Measurements from ENCODE around the gene LRRC37B. TPM values are rescaled to one million over a fixed set of nuclear protein-coding genes. Genes with fewer than 3 reads are reported as not detected.
"Not testable (repeated sequence)": the region's sequence is repeated elsewhere in the genome, so short reads cannot be mapped to it uniquely, and the experiment has no call there.

The LRRC37B gene
- total and polyA plus RNA-seq, 2 donors (not counting 1 experiment from before 2014, with no cell fraction given): 16.3 to 40.6 TPM

GRCh38 chr17:32022554-32022953, 15.4 kb downstream of the LRRC37B start:
- H3K4me1 ChIP-seq (ENCODE audit: control insufficient read depth in 2 of 2, insufficient read depth in 2 of 2, low read length in 2 of 2); CTCF ChIA-PET; H3K27me3 ChIP-seq (replicated peaks in 1 of 4; ENCODE audit: control extremely low read depth in 1 of 4, control insufficient read depth in 3 of 4, insufficient read depth in 4 of 4, low read length in 3 of 4); H3K9ac ChIP-seq (ENCODE audit: low read length); DNase-seq; ATAC-seq (ENCODE audit: low read depth); H3K4me3 Mint-ChIP-seq; H3K4me1 Mint-ChIP-seq; H4K20me1 ChIP-seq (ENCODE audit: control insufficient read depth, insufficient read depth, low read length, poor library complexity, severe bottlenecking); H3K79me2 ChIP-seq (ENCODE audit: control insufficient read depth, insufficient read depth, low read length); H3K36me3 ChIP-seq (replicated peaks in 1 of 2; ENCODE audit: control extremely low read depth in 1 of 2, control insufficient read depth in 1 of 2, extremely low read depth in 1 of 2, insufficient read depth in 2 of 2, low read length in 1 of 2); H3K4me3 ChIP-seq (ENCODE audit: control extremely low read depth in 1 of 5, extremely low read depth in 1 of 5, insufficient read depth in 1 of 5, low read depth in 2 of 5, low read length in 4 of 5); H3K27ac ChIP-seq (ENCODE audit: low read length in 2 of 2); H3K27me3 Mint-ChIP-seq; H3K4me2 ChIP-seq (replicated peaks; ENCODE audit: low read depth, low read length, poor library complexity, severe bottlenecking); POLR2A ChIA-PET; H2AFZ ChIP-seq (ENCODE audit: insufficient read depth, low read depth, low read length, poor library complexity, severe bottlenecking); H3K27ac Mint-ChIP-seq; H3K9me3 Mint-ChIP-seq (ENCODE audit: insufficient read depth); intact Hi-C loops (cut with micrococcal nuclease); H3K9me3 ChIP-seq (ENCODE audit: control extremely low read depth in 1 of 3, control insufficient read depth in 2 of 3, insufficient read depth in 1 of 3, low read length in 2 of 3): not testable (repeated sequence)
- WGBS (ENCODE audit: insufficient coverage): 100% methylated on average over 2 of the region's 5 CpGs

GRCh38 chr17:32027271-32027670, 20.1 kb downstream of the LRRC37B start:
- H3K27ac ChIP-seq (ENCODE audit: low read length in 2 of 2); H2AFZ ChIP-seq (ENCODE audit: insufficient read depth, low read depth, low read length, poor library complexity, severe bottlenecking); H3K4me3 ChIP-seq (ENCODE audit: control extremely low read depth in 1 of 5, extremely low read depth in 1 of 5, insufficient read depth in 1 of 5, low read depth in 2 of 5, low read length in 4 of 5); H3K9me3 Mint-ChIP-seq (ENCODE audit: insufficient read depth); H3K79me2 ChIP-seq (ENCODE audit: control insufficient read depth, insufficient read depth, low read length); DNase-seq; H4K20me1 ChIP-seq (ENCODE audit: control insufficient read depth, insufficient read depth, low read length, poor library complexity, severe bottlenecking); H3K4me1 ChIP-seq (ENCODE audit: control insufficient read depth in 2 of 2, insufficient read depth in 2 of 2, low read length in 2 of 2); intact Hi-C loops (cut with micrococcal nuclease); CTCF ChIA-PET; H3K4me1 Mint-ChIP-seq; H3K27ac Mint-ChIP-seq; ATAC-seq (ENCODE audit: low read depth); POLR2A ChIA-PET; H3K36me3 ChIP-seq (replicated peaks in 1 of 2; ENCODE audit: control extremely low read depth in 1 of 2, control insufficient read depth in 1 of 2, extremely low read depth in 1 of 2, insufficient read depth in 2 of 2, low read length in 1 of 2); H3K9ac ChIP-seq (ENCODE audit: low read length); H3K27me3 Mint-ChIP-seq; H3K4me3 Mint-ChIP-seq; H3K4me2 ChIP-seq (replicated peaks; ENCODE audit: low read depth, low read length, poor library complexity, severe bottlenecking); H3K27me3 ChIP-seq (replicated peaks in 1 of 4; ENCODE audit: control extremely low read depth in 1 of 4, control insufficient read depth in 3 of 4, insufficient read depth in 4 of 4, low read length in 3 of 4); H3K9me3 ChIP-seq (ENCODE audit: control extremely low read depth in 1 of 3, control insufficient read depth in 2 of 3, insufficient read depth in 1 of 3, low read length in 2 of 3): not testable (repeated sequence)
- WGBS (ENCODE audit: insufficient coverage): 97% methylated on average over 2 of the region's 4 CpGs

- H3K9ac ChIP-seq (ENCODE audit: low read length): no peak overlapping the region
- POLR2A ChIA-PET: no interaction called here
- no peaks in the 10 kb centered on the region for H3K4me1 Mint-ChIP-seq
- no peaks in the 10 kb centered on the region for H3K4me1 ChIP-seq (ENCODE audit: control insufficient read depth in 2 of 2, insufficient read depth in 2 of 2, low read length in 2 of 2)
- no peak overlapping the region for H3K4me3 ChIP-seq (ENCODE audit: control extremely low read depth in 1 of 5, extremely low read depth in 1 of 5, insufficient read depth in 1 of 5, low read depth in 2 of 5, low read length in 4 of 5)
- no peak for ATAC-seq (ENCODE audit: low read depth)
- H3K27me3 Mint-ChIP-seq: no peaks in the 10 kb centered on the region
- intact Hi-C loops (cut with micrococcal nuclease): no loop called here
- WGBS (ENCODE audit: insufficient coverage): no CpG with 5 or more reads among the region's 2 CpGs
- no peak overlapping the region for H3K4me2 ChIP-seq (replicated peaks; ENCODE audit: low read depth, low read length, poor library complexity, severe bottlenecking)
- H3K4me3 Mint-ChIP-seq: no peak overlapping the region
- CTCF ChIA-PET: no interaction called here
- no peaks in the 10 kb centered on the region for H3K27me3 ChIP-seq (replicated peaks in 1 of 4; ENCODE audit: control extremely low read depth in 1 of 4, control insufficient read depth in 3 of 4, insufficient read depth in 4 of 4, low read length in 3 of 4)
- no peak overlapping the region for H3K27ac ChIP-seq (ENCODE audit: low read length in 2 of 2)
- no peaks in the 10 kb centered on the region for H3K79me2 ChIP-seq (ENCODE audit: control insufficient read depth, insufficient read depth, low read length)
- H3K36me3 ChIP-seq (replicated peaks in 1 of 2; ENCODE audit: control extremely low read depth in 1 of 2, control insufficient read depth in 1 of 2, extremely low read depth in 1 of 2, insufficient read depth in 2 of 2, low read length in 1 of 2): peaks cover 1 to 10% of the 10 kb centered on the region in 2 experiments
- DNase-seq: no peak
- H3K9me3 ChIP-seq (ENCODE audit: control extremely low read depth in 1 of 3, control insufficient read depth in 2 of 3, insufficient read depth in 1 of 3, low read length in 2 of 3): no peaks in the 10 kb centered on the region
- no peak overlapping the region for H3K27ac Mint-ChIP-seq
- no peaks in the 10 kb centered on the region for H3K9me3 Mint-ChIP-seq (ENCODE audit: insufficient read depth)
- H2AFZ ChIP-seq (ENCODE audit: insufficient read depth, low read depth, low read length, poor library complexity, severe bottlenecking): no peak overlapping the region
- H4K20me1 ChIP-seq (ENCODE audit: control insufficient read depth, insufficient read depth, low read length, poor library complexity, severe bottlenecking): no peaks in the 10 kb centered on the region
- TF ChIP-seq CTCF (IDR thresholded peaks at IDR 0.05) (no peak), EZH2 (IDR thresholded peaks at IDR 0.05; ENCODE audit: borderline replicate concordance, insufficient read depth, low read depth, low read length, poor library complexity, severe bottlenecking) (no peak)
Measured at GRCh38 chr17:32033223-32033622, 26.0 kb downstream of the LRRC37B start.

Measured in B cell (primary cell).